Activated naive CD4-positive, alpha-beta T cell treated with anti-CD3 and anti-CD28 coated beads, Interleukin-2, amount 50 U/mL, for 72 hours (primary cell): ENCODE results near the gene DNLZ. TPM values are rescaled to one million over a fixed set of nuclear protein-coding genes. Genes with fewer than 3 reads are reported as not detected.
"Not testable (repeated sequence)": the region's sequence is repeated elsewhere in the genome, so short reads cannot be mapped to it uniquely, and the experiment has no call there.

Experiments used
- ATAC-seq, 2 donors: fragments of 150-1000 bp; cut with Tn5 transposase; 2 replicates each; pipeline ENCODE4 v1.10.0; 2021; ENCODE audit warnings: mild to moderate bottlenecking in 2 of 2, moderate library complexity in 2 of 2
- DNase-seq, 2 donors: peaks; one replicate each; pipeline ENCODE4 v3.0.0; 2021 to 2022; ENCODE audit warnings: low spot score in 2 of 2
- H3K27ac Mint-ChIP-seq, 2 donors: one replicate each; pipeline ENCODE4 v1.8.0; 2022; ENCODE audit warnings: mild to moderate bottlenecking in 2 of 2, mixed read lengths in 2 of 2
- H3K36me3 Mint-ChIP-seq, 2 donors: one replicate each; pipeline ENCODE4 v1.8.0; 2022; ENCODE audit warnings: mixed read lengths in 2 of 2
- H3K9me3 Mint-ChIP-seq, 2 donors: one replicate each; pipeline ENCODE4 v1.8.0; 2022; ENCODE audit warnings: mixed read lengths in 2 of 2
- total RNA-seq, 2 donors: library from RNA; stranded (reverse); gene quantifications; one replicate each; pipeline ENCODE4 v1.2.3, GENCODE V29; 2022

DNLZ gene
- total RNA-seq, 2 donors from 2014 or later: 10.6 to 15.6 TPM

GRCh38 chr9:136358016-136358415 lies 5.5 kb downstream of the DNLZ start:
- Mint-ChIP-seq H3K27ac (no peak overlapping the region), H3K36me3 (no peaks in the 10 kb centered on the region), H3K9me3 (no peaks in the 10 kb centered on the region)
- no peak for DNase-seq
- no peak for ATAC-seq

- H3K27ac Mint-ChIP-seq: no peak overlapping the region
- no peaks in the 10 kb centered on the region for H3K36me3 Mint-ChIP-seq
- no peak for ATAC-seq
- H3K9me3 Mint-ChIP-seq: no peaks in the 10 kb centered on the region
- DNase-seq: no peak
Observed at GRCh38 chr9:136357202-136357725, 6.3 kb downstream of the DNLZ start.

GRCh38 chr9:136355616-136356557 lies 7.7 kb downstream of the DNLZ start:
- Mint-ChIP-seq H3K36me3 (no peaks in the 10 kb centered on the region), H3K27ac (no peak overlapping the region), H3K9me3 (no peaks in the 10 kb centered on the region)
- DNase-seq (no peak), ATAC-seq (no peak)

- Mint-ChIP-seq H3K36me3 (no peaks in the 10 kb centered on the region), H3K27ac (peak overlapping the region in 1 of 2 donors; percentile 68), H3K9me3 (no peaks in the 10 kb centered on the region)
- no peak for DNase-seq
- ATAC-seq: no peak
Observed at GRCh38 chr9:136354592-136355085, 8.9 kb downstream of the DNLZ start.

- Mint-ChIP-seq H3K27ac (peak overlapping the region in 1 of 2 donors; percentile 68), H3K36me3 (no peaks in the 10 kb centered on the region), H3K9me3 (no peaks in the 10 kb centered on the region)
- DNase-seq (no peak), ATAC-seq (no peak)
Observed at GRCh38 chr9:136353757-136354488, 9.6 kb downstream of the DNLZ start.

- Mint-ChIP-seq H3K27ac (no peak overlapping the region), H3K9me3 (no peaks in the 10 kb centered on the region), H3K36me3 (no peaks in the 10 kb centered on the region)
- DNase-seq (no peak), ATAC-seq (no peak)
Observed at GRCh38 chr9:136353088-136353487, 10.5 kb downstream of the DNLZ start.

- no peaks in the 10 kb centered on the region for H3K36me3 Mint-ChIP-seq
- H3K27ac Mint-ChIP-seq: no peak overlapping the region
- DNase-seq (no peak), ATAC-seq (no peak)
- H3K9me3 Mint-ChIP-seq: no peaks in the 10 kb centered on the region
Observed at GRCh38 chr9:136352682-136353081, 10.9 kb downstream of the DNLZ start.

GRCh38 chr9:136351868-136352267 lies 11.7 kb downstream of the DNLZ start:
- ATAC-seq, H3K27ac Mint-ChIP-seq, H3K36me3 Mint-ChIP-seq, DNase-seq, H3K9me3 Mint-ChIP-seq: not testable (repeated sequence)

- H3K9me3 Mint-ChIP-seq: no peaks in the 10 kb centered on the region
- ATAC-seq: no peak
- no peak for DNase-seq
- no peaks in the 10 kb centered on the region for H3K36me3 Mint-ChIP-seq
- H3K27ac Mint-ChIP-seq: no peak overlapping the region
Observed at GRCh38 chr9:136351252-136351800, 12.2 kb downstream of the DNLZ start.

GRCh38 chr9:136349546-136349945 lies 14.0 kb downstream of the DNLZ start:
- DNase-seq (no peak), ATAC-seq (no peak)
- Mint-ChIP-seq H3K27ac (no peak overlapping the region), H3K36me3 (no peaks in the 10 kb centered on the region), H3K9me3 (no peaks in the 10 kb centered on the region)

GRCh38 chr9:136348691-136349090 lies 14.9 kb downstream of the DNLZ start:
- Mint-ChIP-seq H3K9me3 (no peaks in the 10 kb centered on the region), H3K27ac (no peak overlapping the region), H3K36me3 (no peaks in the 10 kb centered on the region)
- ATAC-seq: no peak
- no peak for DNase-seq

- H3K36me3 Mint-ChIP-seq: no peaks in the 10 kb centered on the region
- no peak overlapping the region for H3K27ac Mint-ChIP-seq
- ATAC-seq: no peak
- H3K9me3 Mint-ChIP-seq: no peaks in the 10 kb centered on the region
- no peak for DNase-seq
Observed at GRCh38 chr9:136347472-136348256, 15.9 kb downstream of the DNLZ start.

GRCh38 chr9:136346927-136347465 lies 16.5 kb downstream of the DNLZ start:
- Mint-ChIP-seq H3K9me3 (no peaks in the 10 kb centered on the region), H3K27ac (no peak overlapping the region), H3K36me3 (no peaks in the 10 kb centered on the region)
- DNase-seq (no peak), ATAC-seq (no peak)

- no peak for ATAC-seq
- H3K27ac Mint-ChIP-seq: no peak overlapping the region
- no peak for DNase-seq
- H3K36me3 Mint-ChIP-seq: no peaks in the 10 kb centered on the region
- no peaks in the 10 kb centered on the region for H3K9me3 Mint-ChIP-seq
Observed at GRCh38 chr9:136346157-136346481, 17.4 kb downstream of the DNLZ start.

GRCh38 chr9:136345281-136346156 lies 18.0 kb downstream of the DNLZ start:
- ATAC-seq: no peak
- H3K27ac Mint-ChIP-seq: no peak overlapping the region

More at GRCh38 chr9:136345281-136346156, 18.0 kb downstream of the DNLZ start:
- DNase-seq: no peak
- no peaks in the 10 kb centered on the region for H3K9me3 Mint-ChIP-seq
- no peaks in the 10 kb centered on the region for H3K36me3 Mint-ChIP-seq
